ENCODE results near the gene DYNC1I1.

DYNC1I1 gene

GRCh38 chr7:96069401-96069800, 297.0 kb downstream of the DYNC1I1 start:
- no peak for DNase-seq (ENCODE audit: extremely low read depth in 1 of 2, low read depth in 1 of 2)

- no peak for DNase-seq (ENCODE audit: extremely low read depth in 1 of 2, low read depth in 1 of 2)
Observed at GRCh38 chr7:96074871-96075270, 302.5 kb downstream of the DYNC1I1 start.

- peak in 1 of 2 donors; percentile 21 for DNase-seq (ENCODE audit: extremely low read depth in 1 of 2, low read depth in 1 of 2)
Observed at GRCh38 chr7:96075510-96076349, 303.4 kb downstream of the DYNC1I1 start.

DNA sequence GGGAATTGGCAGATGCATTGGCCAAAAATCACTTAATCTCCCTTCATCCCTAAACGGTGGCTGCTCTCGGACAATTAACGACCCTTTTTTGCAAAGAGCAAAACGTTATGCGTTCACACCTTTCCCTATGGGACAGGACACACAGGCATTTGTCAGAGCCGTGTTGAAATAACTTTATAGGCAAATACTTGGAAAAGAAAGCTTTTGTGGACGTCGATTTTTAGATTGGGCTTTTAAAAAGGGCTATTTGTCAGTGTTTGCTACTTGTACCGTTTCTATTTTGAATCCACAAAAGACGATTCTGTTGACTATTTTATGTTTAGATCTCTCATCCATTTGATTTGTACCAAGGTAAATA, 304.0 kb downstream of the DYNC1I1 start:
- no peak for DNase-seq (ENCODE audit: extremely low read depth in 1 of 2, low read depth in 1 of 2)

DNA sequence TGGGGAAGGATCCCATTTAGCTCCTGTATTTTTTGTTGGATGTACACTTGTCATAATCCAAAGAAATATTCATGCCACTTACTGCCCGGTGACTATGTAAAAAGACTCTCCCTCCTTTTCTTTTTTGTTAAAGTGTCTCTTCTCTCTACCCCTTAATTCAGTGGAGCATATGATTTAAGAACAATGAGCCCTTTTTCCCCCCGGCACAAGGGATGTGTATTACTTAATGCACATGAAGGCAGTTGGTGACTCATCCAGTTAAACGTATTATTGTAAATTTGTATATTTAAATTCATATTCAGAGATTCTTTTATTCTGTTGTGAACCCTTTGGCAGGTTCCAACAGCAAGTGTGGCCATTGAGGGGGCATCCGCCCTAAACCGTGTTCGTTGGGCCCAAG, 307.7 kb downstream of the DYNC1I1 start:
- DNase-seq (ENCODE audit: extremely low read depth in 1 of 2, low read depth in 1 of 2), result no peak

DNA sequence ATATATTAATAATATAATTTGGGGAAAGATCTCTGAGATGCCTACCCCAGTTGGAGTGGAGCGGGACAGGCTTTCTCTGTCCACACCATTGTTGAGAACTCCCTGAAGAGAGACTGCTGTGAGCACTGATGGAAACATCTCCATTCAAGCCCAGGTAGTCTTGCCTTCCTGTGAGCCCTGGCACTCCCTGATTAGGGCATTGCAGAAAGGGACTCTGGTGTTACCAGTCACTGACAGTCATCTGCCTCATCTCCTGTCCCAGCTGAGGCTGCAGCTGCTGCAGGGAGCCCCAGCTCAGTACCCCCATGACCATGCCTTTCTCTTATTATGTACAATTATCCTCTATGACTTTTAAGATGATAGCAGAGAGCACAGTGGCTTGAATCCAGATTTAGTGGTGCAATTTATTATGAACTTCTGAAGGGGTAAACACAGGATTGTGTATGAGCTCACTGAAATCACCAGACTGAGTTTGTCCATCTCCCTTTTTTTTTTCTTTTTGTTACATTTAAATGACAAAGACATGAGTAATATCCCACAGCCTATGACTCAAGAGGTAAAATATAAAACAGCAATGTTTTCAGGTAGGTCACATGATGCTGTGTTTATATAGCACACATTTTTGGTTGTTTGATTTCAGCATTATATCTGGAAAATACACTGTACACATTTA, 312.7 kb downstream of the DYNC1I1 start:
- no peak for DNase-seq (ENCODE audit: extremely low read depth in 1 of 2, low read depth in 1 of 2)

GRCh38 chr7:96085953-96086352, 313.6 kb downstream of the DYNC1I1 start:
- no peak for DNase-seq (ENCODE audit: extremely low read depth in 1 of 2, low read depth in 1 of 2)

GRCh38 chr7:96088579-96088978, 316.2 kb downstream of the DYNC1I1 start:
- DNase-seq (ENCODE audit: extremely low read depth in 1 of 2, low read depth in 1 of 2), result no peak

- no peak for DNase-seq (ENCODE audit: extremely low read depth in 1 of 2, low read depth in 1 of 2)
Observed at GRCh38 chr7:96089511-96089910, 317.2 kb downstream of the DYNC1I1 start.

DNA sequence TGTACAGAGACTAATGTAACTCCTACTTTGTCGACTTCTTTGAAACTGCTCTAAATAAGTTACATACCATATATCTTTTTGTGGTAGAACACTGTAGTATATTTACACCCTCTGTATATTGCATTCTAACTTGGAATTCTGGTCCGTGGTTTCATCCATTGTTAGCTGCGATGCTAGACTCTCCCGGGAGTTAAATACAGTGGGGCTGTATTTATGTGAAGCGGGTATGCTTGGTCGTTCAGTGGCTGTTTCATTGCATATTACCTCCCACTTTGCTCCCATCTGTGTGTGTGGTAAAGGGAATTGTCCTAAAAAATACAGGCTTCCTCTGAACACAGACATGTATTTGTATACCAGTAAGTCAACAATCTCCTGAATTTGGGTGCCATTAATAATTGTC, 318.4 kb downstream of the DYNC1I1 start:
- no peak for DNase-seq (ENCODE audit: extremely low read depth in 1 of 2, low read depth in 1 of 2)

GRCh38 chr7:96093435-96093834, 321.1 kb downstream of the DYNC1I1 start:
- no peak for DNase-seq (ENCODE audit: extremely low read depth in 1 of 2, low read depth in 1 of 2)

- DNase-seq (ENCODE audit: extremely low read depth in 1 of 2, low read depth in 1 of 2), result no peak
Observed at GRCh38 chr7:96097835-96098234, 325.5 kb downstream of the DYNC1I1 start.

DNA sequence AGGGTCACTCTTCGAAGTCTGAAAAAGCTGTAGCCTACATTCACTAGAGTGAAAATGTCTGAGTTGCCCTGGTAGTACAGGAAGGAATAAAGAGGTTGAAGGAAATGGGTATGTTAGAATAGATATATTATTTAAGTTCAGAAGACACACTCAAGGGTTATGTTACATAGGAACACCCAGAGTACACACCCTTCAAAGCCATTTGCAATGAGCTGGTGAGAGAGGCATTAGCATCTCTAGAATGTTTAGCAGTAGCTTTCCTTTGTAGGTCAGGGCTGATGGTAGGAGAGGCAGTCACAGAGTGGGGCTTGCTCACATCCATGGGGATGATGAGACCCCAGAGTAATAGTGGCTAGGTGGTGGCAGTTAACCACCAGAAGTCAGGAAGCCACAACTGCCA, 328.4 kb downstream of the DYNC1I1 start:
- DNase-seq (ENCODE audit: extremely low read depth in 1 of 2, low read depth in 1 of 2), result no peak

GRCh38 chr7:96102096-96102811, 329.9 kb downstream of the DYNC1I1 start:
- no peak for DNase-seq (ENCODE audit: extremely low read depth in 1 of 2, low read depth in 1 of 2)

DNA sequence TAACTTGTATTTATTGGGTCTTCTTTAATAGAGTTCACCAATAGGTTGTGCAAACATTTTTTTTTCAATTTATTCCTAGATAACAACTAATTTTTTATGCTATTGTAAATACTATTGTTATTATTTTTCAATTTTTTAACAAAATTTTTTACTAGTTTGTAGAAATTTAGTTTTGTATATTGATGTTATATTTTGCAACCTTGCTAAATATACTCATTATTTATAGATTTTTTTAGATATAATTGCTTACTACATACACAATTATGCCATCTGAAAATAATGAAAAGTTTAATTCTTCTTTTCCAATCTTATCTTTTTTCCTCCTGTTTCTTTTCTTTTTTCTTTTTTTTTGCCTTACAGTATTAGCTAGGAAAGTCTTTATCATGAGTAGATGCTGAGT, 332.6 kb downstream of the DYNC1I1 start:
- DNase-seq (ENCODE audit: extremely low read depth in 1 of 2, low read depth in 1 of 2), result no peak

GRCh38 chr7:96111405-96111804, 339.1 kb downstream of the DYNC1I1 start:
- DNase-seq (ENCODE audit: extremely low read depth in 1 of 2, low read depth in 1 of 2), result no peak

GRCh38 chr7:96114190-96114589, 341.8 kb downstream of the DYNC1I1 start:
- no peak for DNase-seq (ENCODE audit: extremely low read depth in 1 of 2, low read depth in 1 of 2)

DNA sequence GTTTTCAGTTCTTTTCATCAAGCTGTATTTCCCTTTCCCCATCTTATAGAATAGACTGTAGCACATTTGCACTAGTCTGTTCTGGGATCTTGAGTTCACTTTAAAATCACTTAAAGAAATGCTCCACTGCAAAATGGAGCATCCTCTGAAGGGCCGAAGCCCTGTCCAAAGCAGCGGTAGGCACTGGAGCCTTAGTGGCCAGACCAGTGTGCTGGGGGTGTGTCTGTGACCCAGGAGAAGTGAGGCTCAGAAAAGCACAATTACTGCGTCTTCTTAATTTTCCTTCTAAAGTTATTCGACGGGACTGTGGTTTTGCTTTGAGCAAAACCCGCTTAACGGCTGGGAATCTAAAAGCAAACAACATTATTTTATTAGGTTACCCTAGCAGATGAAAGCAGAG, 343.8 kb downstream of the DYNC1I1 start:
- no peak for DNase-seq (ENCODE audit: extremely low read depth in 1 of 2, low read depth in 1 of 2)

DNA sequence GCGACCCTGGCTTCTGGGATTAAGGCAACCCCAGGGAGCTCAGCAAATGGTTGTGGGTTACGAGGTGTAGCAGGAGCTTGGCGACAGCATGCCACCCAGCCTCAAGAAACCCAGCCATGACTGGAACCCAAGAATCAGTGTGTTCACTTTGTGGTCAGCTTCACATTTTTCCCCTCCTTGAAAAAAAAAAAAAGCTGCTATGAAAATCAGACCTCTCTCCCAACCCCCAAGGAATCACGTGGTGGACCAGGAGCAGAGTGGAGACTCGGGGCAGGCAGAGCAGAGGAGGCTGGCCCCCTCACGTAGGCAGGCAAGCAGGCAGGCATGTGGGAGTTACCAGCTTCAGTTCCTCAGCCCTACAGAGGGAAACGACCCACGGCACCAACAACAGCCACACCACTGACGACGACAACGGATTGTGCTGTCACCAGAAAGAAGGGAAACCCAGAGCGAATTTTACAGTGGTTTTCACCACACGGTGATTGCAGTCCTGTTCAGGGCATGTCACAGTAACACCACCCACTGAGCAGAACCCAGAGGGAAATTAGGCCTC, 346.2 kb downstream of the DYNC1I1 start:
- no peak for DNase-seq (ENCODE audit: extremely low read depth in 1 of 2, low read depth in 1 of 2)

DNA sequence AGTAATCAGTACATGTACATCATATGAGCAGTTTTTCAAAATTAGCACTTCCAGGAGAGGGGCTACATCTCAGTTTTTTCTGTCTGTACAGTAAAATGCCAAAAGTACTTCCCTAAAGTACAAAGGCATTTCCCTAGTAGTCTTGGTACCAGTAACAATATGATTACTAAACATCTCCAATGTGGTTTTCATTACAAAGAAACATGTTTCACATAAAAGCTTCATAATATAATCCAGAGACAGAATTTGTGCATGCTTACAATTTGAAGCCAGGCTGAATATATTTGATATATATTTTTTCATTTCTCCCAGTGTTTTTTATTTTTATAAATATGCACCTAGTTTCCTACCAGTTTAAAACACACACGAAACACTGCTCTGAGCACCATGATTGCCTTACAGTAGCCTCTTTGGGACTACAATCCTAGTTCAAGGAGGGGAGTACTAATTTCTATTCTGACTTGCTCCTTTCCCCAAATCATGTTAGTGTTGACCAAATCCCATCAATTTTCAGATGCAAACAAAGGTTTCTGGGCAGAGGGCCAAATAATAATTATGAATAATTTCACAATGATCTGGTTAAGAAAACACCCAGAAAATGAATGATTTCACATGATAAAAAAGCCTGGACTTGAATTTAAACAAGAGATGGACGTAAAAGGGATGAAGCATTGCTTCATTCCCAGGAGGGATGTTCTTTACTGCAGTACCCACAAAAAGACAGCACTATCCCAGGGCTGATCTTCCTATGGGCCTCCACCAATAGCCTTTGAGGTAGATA, 348.3 kb downstream of the DYNC1I1 start:
- no peak for DNase-seq (ENCODE audit: extremely low read depth in 1 of 2, low read depth in 1 of 2)

GRCh38 chr7:96121752-96122151, 349.4 kb downstream of the DYNC1I1 start:
- no peak for DNase-seq (ENCODE audit: extremely low read depth in 1 of 2, low read depth in 1 of 2)

All from activated CD8-positive, alpha-beta memory T cell treated with anti-CD3 and anti-CD28 coated beads for 1 hour (primary cell).